ENCODE results near the gene MCL1. TPM values are rescaled to one million over a fixed set of nuclear protein-coding genes. Genes with fewer than 3 reads are reported as not detected.

MCL1 gene
- total and polyA plus RNA-seq, 2 donors (not counting 1 experiment from before 2014, with no cell fraction given): 219 to 266 TPM

GRCh38 chr1:150557065-150557600 is 22.3 kb downstream of the MCL1 start:
- Histone ChIP-seq H3K79me2 (ENCODE audit: control insufficient read depth, insufficient read depth, low read length) (peaks cover 11% of the 10 kb centered on the region), H3K4me2 (replicated peaks; ENCODE audit: low read depth, low read length, poor library complexity, severe bottlenecking) (no peak overlapping the region), H3K36me3 (replicated peaks in 1 of 2; ENCODE audit: control extremely low read depth in 1 of 2, control insufficient read depth in 1 of 2, extremely low read depth in 1 of 2, insufficient read depth in 2 of 2, low read length in 1 of 2) (no peaks in the 10 kb centered on the region), H3K27ac (ENCODE audit: low read length in 2 of 2) (no peak overlapping the region), H2AFZ (ENCODE audit: insufficient read depth, low read depth, low read length, poor library complexity, severe bottlenecking) (no peak overlapping the region), H3K4me1 (ENCODE audit: control insufficient read depth in 2 of 2, insufficient read depth in 2 of 2, low read length in 2 of 2) (peaks cover 17 to 32% of the 10 kb centered on the region in 2 donors), H4K20me1 (ENCODE audit: control insufficient read depth, insufficient read depth, low read length, poor library complexity, severe bottlenecking) (peaks cover 3% of the 10 kb centered on the region), H3K9ac (ENCODE audit: low read length) (no peak overlapping the region), H3K4me3 (ENCODE audit: control extremely low read depth in 1 of 5, extremely low read depth in 1 of 5, insufficient read depth in 1 of 5, low read depth in 2 of 5, low read length in 4 of 5) (no peak overlapping the region), H3K27me3 (replicated peaks in 1 of 4; ENCODE audit: control extremely low read depth in 1 of 4, control insufficient read depth in 3 of 4, insufficient read depth in 4 of 4, low read length in 3 of 4) (peaks cover 0 to under 1% (median 0%) of the 10 kb centered on the region in 4 experiments), H3K9me3 (ENCODE audit: control extremely low read depth in 1 of 3, control insufficient read depth in 2 of 3, insufficient read depth in 1 of 3, low read length in 2 of 3) (no peaks in the 10 kb centered on the region)
- Mint-ChIP-seq H3K27ac (no peak overlapping the region), H3K27me3 (no peaks in the 10 kb centered on the region), H3K4me1 (peaks cover 29% of the 10 kb centered on the region), H3K4me3 (no peak overlapping the region), H3K9me3 (ENCODE audit: insufficient read depth) (no peaks in the 10 kb centered on the region)
- CTCF ChIA-PET: interaction anchor here (11.3 to 14.8 kb wide), 2 partner anchors 20 to 62 kb away, joined by 497 to 661 read pairs; partner anchors contain the start of genes ENSA and MCL1
- DNase-seq (no peak), ATAC-seq (ENCODE audit: low read depth) (no peak)
- POLR2A ChIA-PET: no interaction called here
- intact Hi-C loops (cut with micrococcal nuclease): no loop called here
- TF ChIP-seq, protein P1, sequence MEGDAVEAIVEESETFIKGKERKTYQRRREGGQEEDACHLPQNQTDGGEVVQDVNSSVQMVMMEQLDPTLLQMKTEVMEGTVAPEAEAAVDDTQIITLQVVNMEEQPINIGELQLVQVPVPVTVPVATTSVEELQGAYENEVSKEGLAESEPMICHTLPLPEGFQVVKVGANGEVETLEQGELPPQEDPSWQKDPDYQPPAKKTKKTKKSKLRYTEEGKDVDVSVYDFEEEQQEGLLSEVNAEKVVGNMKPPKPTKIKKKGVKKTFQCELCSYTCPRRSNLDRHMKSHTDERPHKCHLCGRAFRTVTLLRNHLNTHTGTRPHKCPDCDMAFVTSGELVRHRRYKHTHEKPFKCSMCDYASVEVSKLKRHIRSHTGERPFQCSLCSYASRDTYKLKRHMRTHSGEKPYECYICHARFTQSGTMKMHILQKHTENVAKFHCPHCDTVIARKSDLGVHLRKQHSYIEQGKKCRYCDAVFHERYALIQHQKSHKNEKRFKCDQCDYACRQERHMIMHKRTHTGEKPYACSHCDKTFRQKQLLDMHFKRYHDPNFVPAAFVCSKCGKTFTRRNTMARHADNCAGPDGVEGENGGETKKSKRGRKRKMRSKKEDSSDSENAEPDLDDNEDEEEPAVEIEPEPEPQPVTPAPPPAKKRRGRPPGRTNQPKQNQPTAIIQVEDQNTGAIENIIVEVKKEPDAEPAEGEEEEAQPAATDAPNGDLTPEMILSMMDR (IDR thresholded peaks at IDR 0.05): no peak
- TF ChIP-seq EZH2 (IDR thresholded peaks at IDR 0.05; ENCODE audit: borderline replicate concordance, insufficient read depth, low read depth, low read length, poor library complexity, severe bottlenecking): no peak
- 98% methylated on average over 22 of the region's 26 CpGs for WGBS (ENCODE audit: insufficient coverage)
